ENCODE results near the gene ACO2. TPM values are rescaled to one million over a fixed set of nuclear protein-coding genes. Genes with fewer than 3 reads are reported as not detected.

ACO2 gene
- total and polyA plus RNA-seq, 2 of the 8 experiments (the other 6 are each of a cell fraction or from before 2014, with no cell fraction given): 52.8 to 75.4 TPM

- Histone ChIP-seq H4K5ac (ENCODE audit: insufficient read length, low read depth, low read length) (no peak overlapping the region), H3K23ac (ENCODE audit: insufficient read length) (no peak overlapping the region), H3K18ac (ENCODE audit: extremely low read depth, low read length) (no peak overlapping the region), H3K9ac (replicated peaks in 1 of 4; ENCODE audit: extremely low read depth in 1 of 4, low read depth in 3 of 4, low read length in 3 of 4) (no peak overlapping the region), H3K23me2 (ENCODE audit: low read depth, low read length) (no peaks in the 10 kb centered on the region), H3K79me1 (ENCODE audit: low read depth, low read length) (no peaks in the 10 kb centered on the region; the same call in none of the 2 replicates), H4K20me1 (replicated peaks in 1 of 2; ENCODE audit: control insufficient read depth in 1 of 2, insufficient read depth in 2 of 2, low read length in 2 of 2) (peaks cover 0 to 8% of the 10 kb centered on the region in 2 experiments), H4K8ac (ENCODE audit: extremely low read depth, insufficient read depth, low read length) (no peak overlapping the region), H3K4me2 (ENCODE audit: insufficient read depth in 1 of 2, low read depth in 2 of 2, low read length in 2 of 2) (no peak overlapping the region), H3K4me3 (ENCODE audit: extremely low read depth in 1 of 4, insufficient read depth in 2 of 4, low read depth in 3 of 4, low read length in 4 of 4) (no peak overlapping the region), H2AK5ac (ENCODE audit: low read depth, low read length) (no peak overlapping the region), H3K4me1 (replicated peaks in 1 of 4; ENCODE audit: control insufficient read depth in 3 of 4, insufficient read depth in 4 of 4, low read length in 3 of 4) (no peaks in the 10 kb centered on the region), H2AFZ (ENCODE audit: low read length) (no peak overlapping the region), H2BK20ac (ENCODE audit: low read length) (no peak overlapping the region), H3K14ac (ENCODE audit: insufficient read length) (no peak overlapping the region), H3K9me3 (ENCODE audit: insufficient read depth in 2 of 2, low read depth in 1 of 2, low read length in 1 of 2) (no peaks in the 10 kb centered on the region), H3K56ac (replicated peaks; ENCODE audit: insufficient read length, low read depth, low read length) (no peak overlapping the region), H3K27me3 (replicated peaks in 1 of 4; ENCODE audit: control insufficient read depth in 3 of 4, extremely low read depth in 1 of 4, insufficient read depth in 3 of 4, low read length in 3 of 4) (no peaks in the 10 kb centered on the region), H2BK12ac (ENCODE audit: low read depth, low read length) (no peak overlapping the region), H3K4ac (replicated peaks; ENCODE audit: insufficient read length, low read depth, low read length) (no peak overlapping the region), H3K27ac (ENCODE audit: low read depth, low read length) (no peak overlapping the region), H2BK120ac (replicated peaks; ENCODE audit: low read depth, low read length) (no peak overlapping the region), H3K36me3 (ENCODE audit: control insufficient read depth in 2 of 4, insufficient read depth in 4 of 4, low read length in 3 of 4) (peaks cover 0 to 13% (median 4%) of the 10 kb centered on the region in 4 experiments; a peak in 5 of 8 replicates), H2BK5ac (ENCODE audit: low read depth, low read length) (no peak overlapping the region), H4K91ac (replicated peaks; ENCODE audit: insufficient read length, low read length) (no peak overlapping the region), H2BK15ac (ENCODE audit: low read length) (no peak overlapping the region), H3K79me2 (ENCODE audit: control insufficient read depth in 1 of 2, insufficient read depth in 2 of 2, low read length in 2 of 2) (peaks cover 0 to 5% of the 10 kb centered on the region in 2 experiments; a peak in 1 of 4 replicates)
- DNase-seq (ENCODE audit: low read depth in 1 of 2, low spot score in 2 of 2) (no peak), FAIRE-seq (no peak)
- ChIA-PET POLR2A (ENCODE audit: partially characterized antibody) (interaction anchor here (0.8 to 3.7 kb wide), 5 partner anchors 13 to 124 kb away, joined by 3 to 16 read pairs (median 4); partner anchors contain the start of genes ACO2, PHF5A and TOB2), CTCF (ENCODE audit: partially characterized antibody) (interaction anchor here (1.1 to 17.6 kb wide), 6 partner anchors 8 to 43 kb away, joined by 4 to 218 read pairs (median 5); no protein-coding TSS in a partner anchor)
- no peak for TF ChIP-seq EZH2 (IDR thresholded peaks at IDR 0.05; ENCODE audit: low read depth, low read length, severe bottlenecking)
- WGBS, 2 experiments (ENCODE audit: extremely low coverage in 1 of 2, insufficient coverage in 1 of 2, insufficient read length in 1 of 2, insufficient replicate concordance in 2 of 2, low coverage in 1 of 2, low lambda C conversion rate in 2 of 2, missing lambda C conversion rate in 1 of 2): 96% methylated on average over 4 of the region's 4 CpGs; no CpG with 5 or more reads in 1 of the 2 experiments
Observed at GRCh38 chr22:41504816-41505215, 35.9 kb downstream of the ACO2 start.

All from H1 (cell line).